Measurements from ENCODE around the gene TRMT6.

TRMT6 gene, protein sequence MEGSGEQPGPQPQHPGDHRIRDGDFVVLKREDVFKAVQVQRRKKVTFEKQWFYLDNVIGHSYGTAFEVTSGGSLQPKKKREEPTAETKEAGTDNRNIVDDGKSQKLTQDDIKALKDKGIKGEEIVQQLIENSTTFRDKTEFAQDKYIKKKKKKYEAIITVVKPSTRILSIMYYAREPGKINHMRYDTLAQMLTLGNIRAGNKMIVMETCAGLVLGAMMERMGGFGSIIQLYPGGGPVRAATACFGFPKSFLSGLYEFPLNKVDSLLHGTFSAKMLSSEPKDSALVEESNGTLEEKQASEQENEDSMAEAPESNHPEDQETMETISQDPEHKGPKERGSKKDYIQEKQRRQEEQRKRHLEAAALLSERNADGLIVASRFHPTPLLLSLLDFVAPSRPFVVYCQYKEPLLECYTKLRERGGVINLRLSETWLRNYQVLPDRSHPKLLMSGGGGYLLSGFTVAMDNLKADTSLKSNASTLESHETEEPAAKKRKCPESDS

DNA sequence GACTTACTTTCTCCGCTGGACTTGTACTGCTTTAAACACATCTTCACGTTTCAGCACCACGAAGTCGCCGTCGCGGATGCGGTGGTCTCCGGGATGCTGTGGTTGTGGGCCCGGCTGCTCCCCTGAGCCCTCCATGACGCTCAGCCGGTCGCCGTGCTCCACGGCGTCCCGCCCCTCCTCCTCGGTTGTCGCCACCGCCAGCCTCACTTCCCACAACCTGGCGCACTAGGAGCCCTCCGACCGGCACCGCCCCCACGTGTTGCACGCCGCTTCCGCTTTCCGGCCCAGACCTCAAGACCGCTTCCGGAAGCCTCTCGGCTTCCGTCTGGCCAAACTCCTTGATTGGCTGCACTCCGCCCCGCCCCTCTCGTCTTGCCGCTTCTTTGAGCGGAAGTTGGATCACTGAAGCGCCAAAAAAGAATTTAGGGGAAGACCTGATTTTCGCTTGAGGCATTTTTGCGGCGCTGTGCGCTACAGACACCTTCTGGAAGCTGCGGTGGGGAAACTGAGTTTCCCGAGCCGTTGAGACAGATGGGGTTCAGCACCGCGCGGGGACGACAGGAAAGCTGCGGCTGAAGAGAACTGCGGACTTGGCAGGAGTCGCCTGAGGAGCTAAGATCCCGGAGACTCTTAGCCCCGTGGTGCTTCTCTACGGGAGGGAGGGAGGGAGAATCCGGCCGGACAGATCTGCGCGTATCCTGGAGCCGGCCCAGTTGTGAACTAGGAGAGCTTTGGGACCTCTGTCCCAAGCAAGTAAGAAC lies at the start of gene TRMT6, which contains the start of gene MCM8:
TSS of gene TRMT6 (minus strand) at position 263 of the 761 bp plus-strand sequence. CDS start at position 135, 128 bp downstream.
TSS of gene MCM8 (plus strand) at position 382 of the 761 bp plus-strand sequence. CDS start 1,364 bp downstream, outside the sequence.
- peak within 1 kb of the TSS; percentile 88 for H3K27ac ChIP-seq
- TF ChIP-seq, protein P1, sequence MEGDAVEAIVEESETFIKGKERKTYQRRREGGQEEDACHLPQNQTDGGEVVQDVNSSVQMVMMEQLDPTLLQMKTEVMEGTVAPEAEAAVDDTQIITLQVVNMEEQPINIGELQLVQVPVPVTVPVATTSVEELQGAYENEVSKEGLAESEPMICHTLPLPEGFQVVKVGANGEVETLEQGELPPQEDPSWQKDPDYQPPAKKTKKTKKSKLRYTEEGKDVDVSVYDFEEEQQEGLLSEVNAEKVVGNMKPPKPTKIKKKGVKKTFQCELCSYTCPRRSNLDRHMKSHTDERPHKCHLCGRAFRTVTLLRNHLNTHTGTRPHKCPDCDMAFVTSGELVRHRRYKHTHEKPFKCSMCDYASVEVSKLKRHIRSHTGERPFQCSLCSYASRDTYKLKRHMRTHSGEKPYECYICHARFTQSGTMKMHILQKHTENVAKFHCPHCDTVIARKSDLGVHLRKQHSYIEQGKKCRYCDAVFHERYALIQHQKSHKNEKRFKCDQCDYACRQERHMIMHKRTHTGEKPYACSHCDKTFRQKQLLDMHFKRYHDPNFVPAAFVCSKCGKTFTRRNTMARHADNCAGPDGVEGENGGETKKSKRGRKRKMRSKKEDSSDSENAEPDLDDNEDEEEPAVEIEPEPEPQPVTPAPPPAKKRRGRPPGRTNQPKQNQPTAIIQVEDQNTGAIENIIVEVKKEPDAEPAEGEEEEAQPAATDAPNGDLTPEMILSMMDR (conservative IDR thresholded peaks at IDR 0.05) = no peak
- no peak for TF ChIP-seq ZFX (IDR thresholded peaks at IDR 0.05)

DNA sequence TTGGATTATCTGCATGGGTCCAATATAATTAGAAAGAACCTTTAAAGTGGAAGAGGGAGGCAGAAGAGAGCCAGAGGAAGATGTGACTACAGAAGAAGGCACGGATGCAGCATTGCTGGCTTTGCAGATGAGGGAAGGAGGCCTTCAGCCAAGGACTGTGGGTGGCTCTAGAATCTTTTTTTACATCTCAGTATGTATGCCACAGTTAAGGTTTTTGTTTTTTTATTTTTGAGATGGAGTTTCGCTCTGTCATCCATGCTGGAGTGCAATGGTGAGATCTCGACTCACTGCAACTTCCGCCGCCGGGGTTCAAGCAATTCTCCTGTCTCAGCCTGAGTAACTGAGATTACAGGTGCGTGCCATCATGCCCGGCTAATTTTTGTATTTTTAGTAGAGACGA lies 49.5 kb upstream of the TRMT6 start:
- no peak overlapping the region for H3K27ac ChIP-seq
- TF ChIP-seq ZFX (IDR thresholded peaks at IDR 0.05) = no peak
- TF ChIP-seq, protein P1 (conservative IDR thresholded peaks at IDR 0.05) = no peak

DNA sequence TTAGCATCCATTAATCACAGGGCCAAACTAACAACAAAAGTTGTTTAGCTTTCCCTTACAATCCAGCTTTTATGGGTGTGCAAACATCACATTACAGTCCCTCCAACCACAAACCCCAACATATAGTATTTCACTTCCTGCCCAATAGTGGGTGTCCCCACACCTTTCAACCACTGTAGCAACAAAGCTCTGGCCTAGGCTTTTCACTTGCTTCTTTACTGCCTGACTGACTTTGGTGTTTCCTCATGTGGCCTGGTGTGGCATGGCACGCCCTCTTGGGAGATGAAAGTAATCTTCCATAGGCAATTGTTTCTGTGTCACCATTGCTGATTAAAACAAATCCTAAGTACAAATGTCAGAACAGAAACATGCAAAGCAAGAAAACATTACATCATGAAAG lies 46.4 kb upstream of the TRMT6 start:
- no peak for TF ChIP-seq ZFX (IDR thresholded peaks at IDR 0.05)
- TF ChIP-seq, protein P1 (conservative IDR thresholded peaks at IDR 0.05) = no peak

DNA sequence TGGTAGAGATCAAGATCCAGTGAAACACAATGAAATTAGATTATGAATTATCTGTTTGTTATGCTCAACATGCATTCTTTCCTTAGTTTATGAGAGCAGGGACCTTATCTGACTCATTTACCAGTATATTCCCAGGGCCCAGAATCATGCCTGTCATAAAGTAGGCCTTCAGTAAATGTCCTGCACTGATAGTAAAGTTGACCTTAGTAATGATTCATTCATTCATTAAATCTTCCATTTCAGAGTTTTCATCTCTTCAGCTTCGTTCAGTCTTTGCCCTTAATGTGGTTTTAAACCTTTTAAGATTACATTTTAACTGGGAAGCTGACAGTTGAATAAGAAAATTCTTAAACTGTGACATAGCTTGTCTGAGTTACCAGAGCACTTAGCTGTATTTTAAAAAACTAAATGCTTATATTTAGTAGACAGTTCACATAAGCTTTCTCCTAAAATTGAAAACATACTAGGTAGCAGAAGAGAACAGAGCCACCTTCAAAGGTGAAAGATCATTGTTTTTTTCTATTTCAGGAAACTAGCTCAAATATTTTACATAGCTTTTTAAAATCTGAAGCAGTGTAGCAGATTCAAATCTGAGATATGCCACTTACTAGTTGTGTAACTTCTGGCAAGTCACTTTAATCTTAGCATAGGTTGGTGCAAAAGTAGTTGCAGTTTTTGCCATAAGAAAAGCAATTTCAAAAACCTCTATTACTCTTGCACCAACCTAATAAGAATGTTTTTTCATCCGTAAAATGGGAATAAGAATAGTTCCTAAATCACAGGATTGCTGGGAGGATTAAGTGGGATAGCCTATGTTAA lies 41.5 kb upstream of the TRMT6 start:
- TF ChIP-seq, protein P1 (conservative IDR thresholded peaks at IDR 0.05) = no peak
- no peak for TF ChIP-seq ZFX (IDR thresholded peaks at IDR 0.05)
- no peak overlapping the region for H3K27ac ChIP-seq

More for the DNA sequence above, 46.4 kb upstream of the TRMT6 start:
- no peak overlapping the region for H3K27ac ChIP-seq

DNA sequence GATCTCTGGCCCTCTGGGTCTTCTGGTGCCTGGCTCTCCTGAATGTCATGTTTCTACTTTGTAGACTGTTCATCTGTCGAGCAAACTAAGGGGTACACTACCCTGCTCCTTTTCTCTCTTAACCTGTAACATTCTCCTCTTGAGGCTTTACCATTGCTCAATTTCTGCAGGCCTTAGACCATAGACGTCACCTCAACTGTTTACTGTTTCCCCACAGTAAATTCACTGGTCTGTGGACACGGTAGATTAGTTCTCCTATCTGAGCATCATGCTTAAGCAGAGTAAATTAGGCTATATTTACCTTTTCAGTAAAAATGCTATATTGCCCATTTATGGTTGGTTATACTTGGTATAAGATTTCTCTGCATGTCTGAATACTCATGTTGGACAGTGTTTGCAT lies 40.6 kb upstream of the TRMT6 start:
- no peak overlapping the region for H3K27ac ChIP-seq
- TF ChIP-seq ZFX (IDR thresholded peaks at IDR 0.05) = no peak
- TF ChIP-seq, protein P1 (conservative IDR thresholded peaks at IDR 0.05) = no peak

DNA sequence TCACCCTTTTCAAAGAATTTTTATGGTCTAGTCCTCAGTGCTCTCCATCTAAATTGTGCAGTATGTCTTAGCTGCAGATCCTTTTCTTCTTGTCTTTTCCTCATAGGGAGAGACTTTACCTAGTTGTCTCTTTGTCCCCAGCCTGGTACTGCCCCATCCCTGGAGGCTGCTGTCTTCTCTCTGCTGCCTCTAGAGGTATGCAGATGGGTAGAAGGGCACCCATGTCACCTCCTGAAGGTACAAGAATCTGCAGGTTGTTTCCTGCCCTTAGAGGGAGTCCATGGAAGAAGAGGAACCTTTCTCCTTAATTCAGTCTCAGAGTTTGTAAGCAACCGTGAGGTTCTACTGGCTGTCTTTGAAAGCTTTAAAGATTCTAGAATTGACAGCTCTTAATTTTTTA lies 39.2 kb upstream of the TRMT6 start:
- H3K27ac ChIP-seq = no peak overlapping the region
- TF ChIP-seq, protein P1 (conservative IDR thresholded peaks at IDR 0.05) = no peak; the same call in 1 of the 2 replicates
- TF ChIP-seq ZFX (IDR thresholded peaks at IDR 0.05) = no peak

Measured in C4-2B (cell line).